Measurements from ENCODE around the gene SMIM45.
"Not testable (repeated sequence)": the region's sequence is repeated elsewhere in the genome, so short reads cannot be mapped to it uniquely, and the experiment has no call there.

The SMIM45 gene

GRCh38 chr22:41939981-41940831 lies 11.7 kb upstream of the SMIM45 start:
- no peak for TF ChIP-seq CTCF (IDR thresholded peaks at IDR 0.05; ENCODE audit: low read length, missing control alignments)
- no peak for DNase-seq (ENCODE audit: low read depth)
- no peak overlapping the region for H3K4me3 ChIP-seq (replicated peaks; ENCODE audit: low read depth, low read length)

- no peak overlapping the region for H3K4me3 ChIP-seq (replicated peaks; ENCODE audit: low read depth, low read length)
- DNase-seq (ENCODE audit: low read depth) = peak; percentile 83
- TF ChIP-seq CTCF (IDR thresholded peaks at IDR 0.05; ENCODE audit: low read length, missing control alignments) = peak; percentile 87
These were observed 10.9 kb upstream of the SMIM45 start for GRCh38 chr22:41940832-41941765.

- DNase-seq (ENCODE audit: low read depth) = no peak
- TF ChIP-seq CTCF (IDR thresholded peaks at IDR 0.05; ENCODE audit: low read length, missing control alignments) = no peak
- no peak overlapping the region for H3K4me3 ChIP-seq (replicated peaks; ENCODE audit: low read depth, low read length)
These were observed 8.2 kb upstream of the SMIM45 start for GRCh38 chr22:41943661-41944209.

- peak; percentile 92 for DNase-seq (ENCODE audit: low read depth)
- no peak for TF ChIP-seq CTCF (IDR thresholded peaks at IDR 0.05; ENCODE audit: low read length, missing control alignments)
- H3K4me3 ChIP-seq (replicated peaks; ENCODE audit: low read depth, low read length) = peak within 1 kb of the TSS; percentile 69
These were observed 5.1 kb upstream of the SMIM45 start, which contains the start of gene CENPM for GRCh38 chr22:41946629-41947423. Gene CENPM, minus strand, starts transcription at chr22:41947152. Its CDS starts 76 bp downstream, at chr22:41947076.

- no peak for DNase-seq (ENCODE audit: low read depth)
- no peak for TF ChIP-seq CTCF (IDR thresholded peaks at IDR 0.05; ENCODE audit: low read length, missing control alignments)
- peak overlapping the region; percentile 69 for H3K4me3 ChIP-seq (replicated peaks; ENCODE audit: low read depth, low read length)
These were observed 4.4 kb upstream of the SMIM45 start for GRCh38 chr22:41947424-41948080.

- no peak for DNase-seq (ENCODE audit: low read depth)
- no peak overlapping the region for H3K4me3 ChIP-seq (replicated peaks; ENCODE audit: low read depth, low read length)
- no peak for TF ChIP-seq CTCF (IDR thresholded peaks at IDR 0.05; ENCODE audit: low read length, missing control alignments)
These were observed 3.8 kb upstream of the SMIM45 start for GRCh38 chr22:41948142-41948541.

GRCh38 chr22:41948928-41949296 lies 3.0 kb upstream of the SMIM45 start:
- not testable (repeated sequence) for H3K4me3 ChIP-seq (replicated peaks; ENCODE audit: low read depth, low read length); DNase-seq (ENCODE audit: low read depth)

Measured in fibroblast of pulmonary artery (primary cell).